Peyer's patch (tissue), 4 donors: Measurements from ENCODE around the gene TAF11L5.
"Not testable (repeated sequence)": the region's sequence is repeated elsewhere in the genome, so short reads cannot be mapped to it uniquely, and the experiment has no call there.

ENCODE experiments used
- CTCF ChIP-seq, 6 experiments: fragments of 450-650 bp in 4 of 6; fragments of 200-600 bp in 2 of 6; sonication (generic) in 1 of 6; IDR thresholded peaks; one replicate each; pipeline ENCODE4 v1.5.1; 2017 to 2019; ENCODE audit warnings: antibody characterized with exemption in 6 of 6, mild to moderate bottlenecking in 3 of 6, moderate library complexity in 1 of 6
- POLR2A ChIP-seq, 2 donors: fragments of 450-650 bp; IDR thresholded peaks; one replicate each; pipeline ENCODE4 v1.5.1; 2017; ENCODE audit warnings: antibody characterized with exemption in 2 of 2, mild to moderate bottlenecking in 2 of 2, moderate library complexity in 2 of 2

GRCh38 chr5:17524935-17525334 is at the start of gene TAF11L5:
- not testable (repeated sequence) for TF ChIP-seq POLR2A, CTCF (IDR thresholded peaks at IDR 0.05)
